Endothelial cell of umbilical vein (primary cell): Measurements from ENCODE around the gene PLXDC2. TPM values are rescaled to one million over a fixed set of nuclear protein-coding genes. Genes with fewer than 3 reads are reported as not detected.

ENCODE experiments used
- BruUV-seq: library from RNA; stranded (reverse); fragments of 400-500 nt; replicated peaks from 2 replicates; lab custom pipeline; 2021; lab: Mats Ljungman, UMichigan
- CTCF ChIA-PET: fragments of 300-600, 350-600 bp; sonication (Branson Sonifier 250); formaldehyde crosslinking; loops from one replicate; lab custom pipeline; 2021; ENCODE audit warnings: antibody characterized with exemption, inconsistent platforms; lab: Charles Lee
- POLR2A ChIA-PET: fragments of 300-600, 350-600 bp; sonication (Branson Sonifier 250); formaldehyde crosslinking; loops from one replicate; lab custom pipeline; 2021; ENCODE audit warnings: antibody characterized with exemption, inconsistent platforms; lab: Charles Lee
- DNase-seq: peaks from one replicate; pipeline ENCODE4 v3.0.0-alpha.2; 2011; ENCODE audit warnings: low read depth, low spot score
- FAIRE-seq: peaks from 2 replicates; lab custom pipeline; 2011; peaks lifted over from hg19 to GRCh38; lab: Jason Lieb, UNC
- H2AFZ ChIP-seq: 2 replicates; pipeline ENCODE4 v1.6.0; 2012; ENCODE audit warnings: low read depth, low read length, control low read depth, inconsistent platforms
- H3K27ac ChIP-seq: 2 replicates; pipeline ENCODE4 v1.5.1; 2011; ENCODE audit warnings: low read depth, mild to moderate bottlenecking, control low read depth, low read length, moderate library complexity; ENCODE audit not compliant: insufficient read depth
- H3K27me3 ChIP-seq, 2 experiments: 2 replicates each; pipeline versions ENCODE4 v1.6.0 to v1.6.1; 2011; ENCODE audit warnings: low read length in 2 of 2, mixed read lengths in 1 of 2; ENCODE audit not compliant: control insufficient read depth in 2 of 2, insufficient read depth in 2 of 2
- H3K36me3 ChIP-seq, 2 experiments: 2 replicates in 1 of 2; 3 replicates in 1 of 2; pipeline ENCODE4 v1.5.1; 2011; ENCODE audit warnings: low read length in 2 of 2, mild to moderate bottlenecking in 1 of 2, moderate library complexity in 1 of 2; ENCODE audit not compliant: control insufficient read depth in 2 of 2, insufficient read depth in 2 of 2; ENCODE audit errors: extremely low read depth in 1 of 2
- H3K4me1 ChIP-seq: 3 replicates; pipeline ENCODE4 v1.5.1; 2011; ENCODE audit warnings: mild to moderate bottlenecking, low read length; ENCODE audit not compliant: control insufficient read depth, insufficient read depth; ENCODE audit errors: extremely low read depth
- H3K4me2 ChIP-seq: 2 replicates; pipeline ENCODE4 v1.6.1; 2011; ENCODE audit warnings: low read length, control low read depth, mixed read lengths; ENCODE audit not compliant: insufficient read depth
- H3K4me3 ChIP-seq, 3 experiments: fragments of 200-600 bp in 1 of 3; sonication (generic), shearing (Covaris generic) in 1 of 3; replicated peaks in 1 of 3; 2 replicates each; pipeline ENCODE4 v1.5.1; 2011 to 2016; ENCODE audit warnings: control low read depth in 3 of 3, low read length in 3 of 3, mild to moderate bottlenecking in 2 of 3, inconsistent platforms in 1 of 3, low read depth in 1 of 3, moderate library complexity in 1 of 3; ENCODE audit not compliant: insufficient read depth in 1 of 3
- H3K79me2 ChIP-seq: 2 replicates; pipeline ENCODE4 v1.6.0; 2012; ENCODE audit warnings: low read length, inconsistent platforms; ENCODE audit not compliant: control insufficient read depth, insufficient read depth
- H3K9ac ChIP-seq: replicated peaks from 2 replicates; pipeline ENCODE3; 2011; ENCODE audit warnings: low read length, control low read depth; ENCODE audit not compliant: insufficient read depth; ENCODE audit errors: extremely low read depth
- H3K9me1 ChIP-seq: replicated peaks from 3 replicates; pipeline ENCODE4 v1.6.0; 2011; ENCODE audit warnings: mild to moderate bottlenecking, low read length; ENCODE audit not compliant: control insufficient read depth, insufficient read depth; ENCODE audit errors: extremely low read depth
- H3K9me3 ChIP-seq: replicated peaks from 2 replicates; pipeline ENCODE4 v1.5.1; 2012; ENCODE audit warnings: low read length, inconsistent platforms; ENCODE audit not compliant: control insufficient read depth, insufficient read depth
- H4K20me1 ChIP-seq: replicated peaks from 2 replicates; pipeline ENCODE3; 2011; ENCODE audit warnings: mild to moderate bottlenecking, low read length; ENCODE audit not compliant: control insufficient read depth, insufficient read depth; ENCODE audit errors: extremely low read depth
- EZH2 ChIP-seq: IDR thresholded peaks from 2 replicates; pipeline ENCODE4 v1.6.1; 2012; ENCODE audit warnings: borderline replicate concordance, low read depth, mild to moderate bottlenecking, moderate library complexity, low read length, inconsistent platforms; ENCODE audit not compliant: severe bottlenecking
- FOS ChIP-seq: IDR thresholded peaks from 2 replicates; pipeline ENCODE4 v1.6.1; 2011; ENCODE audit warnings: mild to moderate bottlenecking, low read length, moderate library complexity, borderline replicate concordance; ENCODE audit not compliant: insufficient read depth
- GATA2 ChIP-seq: IDR thresholded peaks from 2 replicates; pipeline ENCODE4 v1.7.0; 2011; ENCODE audit warnings: low read depth, mild to moderate bottlenecking, moderate library complexity, mixed read lengths, low read length; ENCODE audit not compliant: insufficient read length, insufficient read depth
- JUN ChIP-seq: IDR thresholded peaks from 2 replicates; pipeline ENCODE4 v1.6.1; 2011; ENCODE audit warnings: borderline replicate concordance, low read depth; ENCODE audit not compliant: insufficient read length, insufficient read depth
- MAX ChIP-seq: IDR thresholded peaks from 2 replicates; pipeline ENCODE4 v1.6.1; 2011; ENCODE audit not compliant: insufficient read depth, insufficient read length
- MYC ChIP-seq: IDR thresholded peaks from one replicate; pipeline ENCODE4 v1.6.1; 2011; ENCODE audit warnings: mild to moderate bottlenecking, low read depth, low read length
- POLR2A ChIP-seq: IDR thresholded peaks from 2 replicates; pipeline ENCODE4 v1.6.1; 2012; ENCODE audit warnings: low read depth, mild to moderate bottlenecking, control low read depth, low read length
- POLR2AphosphoS5 ChIP-seq: IDR thresholded peaks from 2 replicates; pipeline ENCODE4 v1.6.1; 2012; ENCODE audit warnings: low read depth, mild to moderate bottlenecking, control low read depth, low read length, moderate library complexity; ENCODE audit not compliant: insufficient read depth
- dilution Hi-C: fragments of 300-500 bp; cut with MboI; formaldehyde crosslinking; loops from one replicate; pipeline ENCODE4 v1.15.0; 2019; ENCODE audit warnings: low sequenced_read_pairs; ENCODE audit not compliant: extremely low pct_ligation_motif_present
- intact Hi-C: fragments of 100-400 bp; cut with micrococcal nuclease; formaldehyde crosslinking; loops from one replicate; pipeline ENCODE4 v1.10.0; 2022
- polyA plus RNA-seq, 4 experiments: library from polyadenylated mRNA; depleted of rRNA in 3 of 4; stranded (reverse) in 3 of 4; unstranded in 1 of 4; fragments of >200 nt; gene quantifications; 2 replicates each; pipeline versions ENCODE4 v1.2.1 to v1.2.3, GENCODE V29; 2011 to 2012; ENCODE audit warnings: missing spikeins in 1 of 4
- total RNA-seq: library from RNA; stranded (reverse); gene quantifications from 2 replicates; pipeline ENCODE4 v1.2.3, GENCODE V29; 2021
- TF ChIP-seq, protein P1 (sequence below), 2 donors: IDR thresholded peaks; 1 replicate in 1 of 2; 2 replicates in 1 of 2; pipeline ENCODE4 v1.5.1; 2011; ENCODE audit warnings: low read length in 2 of 2, mild to moderate bottlenecking in 2 of 2, moderate library complexity in 2 of 2, control low read depth in 1 of 2, inconsistent platforms in 1 of 2, low read depth in 1 of 2; ENCODE audit not compliant: insufficient read depth in 1 of 2; ENCODE audit errors: extremely low read depth in 1 of 2

PLXDC2 gene
- total and polyA plus RNA-seq, 2 donors (not counting 3 experiments of a cell fraction or from before 2014, with no cell fraction given), result 0.32 to 1.2 TPM

GRCh38 chr10:20265146-20265545, 448.9 kb downstream of the PLXDC2 start:
- DNase-seq (no peak), FAIRE-seq (no peak)
- BruUV-seq, result no TSS peak
- Histone ChIP-seq H3K4me3 (no peak overlapping the region), H3K27ac (no peak overlapping the region), H3K4me1 (no peaks in the 10 kb centered on the region), H3K9ac (no peak overlapping the region), H2AFZ (no peak overlapping the region), H3K79me2 (no peaks in the 10 kb centered on the region), H3K36me3 (no peaks in the 10 kb centered on the region), H3K4me2 (no peak overlapping the region), H3K27me3 (no peaks in the 10 kb centered on the region), H3K9me1 (no peaks in the 10 kb centered on the region), H3K9me3 (no peaks in the 10 kb centered on the region), H4K20me1 (no peaks in the 10 kb centered on the region)
- intact Hi-C loops (no loop called here), dilution Hi-C loops (no loop called here)
- ChIA-PET POLR2A (no interaction called here), CTCF (no interaction called here)
- TF ChIP-seq GATA2 (no peak), JUN (no peak), FOS (no peak), MAX (no peak), POLR2AphosphoS5 (no peak), EZH2 (no peak), MYC (no peak), POLR2A (no peak)
- TF ChIP-seq, protein P1, sequence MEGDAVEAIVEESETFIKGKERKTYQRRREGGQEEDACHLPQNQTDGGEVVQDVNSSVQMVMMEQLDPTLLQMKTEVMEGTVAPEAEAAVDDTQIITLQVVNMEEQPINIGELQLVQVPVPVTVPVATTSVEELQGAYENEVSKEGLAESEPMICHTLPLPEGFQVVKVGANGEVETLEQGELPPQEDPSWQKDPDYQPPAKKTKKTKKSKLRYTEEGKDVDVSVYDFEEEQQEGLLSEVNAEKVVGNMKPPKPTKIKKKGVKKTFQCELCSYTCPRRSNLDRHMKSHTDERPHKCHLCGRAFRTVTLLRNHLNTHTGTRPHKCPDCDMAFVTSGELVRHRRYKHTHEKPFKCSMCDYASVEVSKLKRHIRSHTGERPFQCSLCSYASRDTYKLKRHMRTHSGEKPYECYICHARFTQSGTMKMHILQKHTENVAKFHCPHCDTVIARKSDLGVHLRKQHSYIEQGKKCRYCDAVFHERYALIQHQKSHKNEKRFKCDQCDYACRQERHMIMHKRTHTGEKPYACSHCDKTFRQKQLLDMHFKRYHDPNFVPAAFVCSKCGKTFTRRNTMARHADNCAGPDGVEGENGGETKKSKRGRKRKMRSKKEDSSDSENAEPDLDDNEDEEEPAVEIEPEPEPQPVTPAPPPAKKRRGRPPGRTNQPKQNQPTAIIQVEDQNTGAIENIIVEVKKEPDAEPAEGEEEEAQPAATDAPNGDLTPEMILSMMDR (IDR thresholded peaks at IDR 0.05; ENCODE audit: extremely low read depth in 1 of 2, insufficient read depth in 1 of 2, low read depth in 1 of 2, low read length in 2 of 2), result no peak
